ENCODE data around the gene CLDN2. TPM values are rescaled to one million over a fixed set of nuclear protein-coding genes. Genes with fewer than 3 reads are reported as not detected.

Gene CLDN2
- total RNA-seq, 1 experiment from 2014 or later = 17.6 TPM

GRCh38 chrX:106976416-106976815 is 56.2 kb downstream of the CLDN2 start:
- Mint-ChIP-seq H3K4me3 (ENCODE audit: low read depth, unreplicated experiment) (no peak overlapping the region), H3K27ac (ENCODE audit: unreplicated experiment) (no peak overlapping the region), H3K36me3 (ENCODE audit: insufficient read depth, unreplicated experiment) (no peaks in the 10 kb centered on the region), H3K4me1 (ENCODE audit: low read depth, unreplicated experiment) (peaks cover 19% of the 10 kb centered on the region), H3K27me3 (ENCODE audit: unreplicated experiment) (no peaks in the 10 kb centered on the region), H3K9me3 (ENCODE audit: low read depth, unreplicated experiment) (no peaks in the 10 kb centered on the region)
- DNase-seq = no peak
- intact Hi-C loops (cut with micrococcal nuclease; ENCODE audit: unreplicated experiment) = no loop called here
- CTCF ChIA-PET = no interaction called here
- no TSS peak for BruUV-seq (replicated peaks)
- no peak for TF ChIP-seq CTCF (IDR thresholded peaks at IDR 0.05; ENCODE audit: unreplicated experiment)

Other genes starting within 250 kb of the CLDN2 start
- gene RNF128, start 193.7 kb upstream of the CLDN2 start, total RNA-seq (2022) = 40.1 and 54.5 TPM in 2 replicates
- gene TBC1D8B, start 117.7 kb upstream of the CLDN2 start, total RNA-seq (2022) = 14.9 and 15.3 TPM in 2 replicates
- gene RIPPLY1, start 17.1 kb upstream of the CLDN2 start, total RNA-seq (2022) = 0.31 TPM in 1 of 2 replicates, not detected in the other
- gene MORC4, start 79.8 kb downstream of the CLDN2 start, total RNA-seq (2022) = 31.1 and 31.6 TPM in 2 replicates
- gene RBM41, start 198.4 kb downstream of the CLDN2 start, total RNA-seq (2022) = 36.0 and 41.1 TPM in 2 replicates